IPS-15b (cell line): ENCODE data around the gene KRT4.
"Not testable (repeated sequence)": the region's sequence is repeated elsewhere in the genome, so short reads cannot be mapped to it uniquely, and the experiment has no call there.

Source experiments
- H3K27me3 ChIP-seq: one replicate; pipeline ENCODE4 v1.6.1; 2013; ENCODE audit warnings: low read length; ENCODE audit not compliant: control insufficient read depth, insufficient read depth
- H3K36me3 ChIP-seq: one replicate; pipeline ENCODE4 v1.6.1; 2013; ENCODE audit warnings: low read length; ENCODE audit not compliant: control insufficient read depth, insufficient read depth
- H3K4me1 ChIP-seq: one replicate; pipeline ENCODE4 v1.6.1; 2013; ENCODE audit warnings: mild to moderate bottlenecking, low read length; ENCODE audit not compliant: control insufficient read depth, insufficient read depth
- H3K4me3 ChIP-seq: one replicate; pipeline ENCODE4 v1.5.1; 2013; ENCODE audit warnings: low read depth, low read length
- H3K9ac ChIP-seq: one replicate; pipeline ENCODE4 v1.6.1; 2013; ENCODE audit warnings: low read depth, mild to moderate bottlenecking, low read length
- H3K9me3 ChIP-seq: one replicate; pipeline ENCODE4 v1.6.1; 2013; ENCODE audit warnings: mild to moderate bottlenecking, low read length; ENCODE audit not compliant: control insufficient read depth, insufficient read depth

Gene KRT4

GRCh38 chr12:52813885-52814709, at the start of gene KRT4:
Gene KRT4, minus strand, starts transcription at chr12:52814116. Its CDS starts 58 bp downstream, at chr12:52814058.
- Histone ChIP-seq H3K36me3 (no peaks in the 10 kb centered on the region), H3K9ac (no peak within 1 kb of the TSS), H3K4me1 (no peaks in the 10 kb centered on the region), H3K9me3 (no peaks in the 10 kb centered on the region), H3K27me3 (no peaks in the 10 kb centered on the region), H3K4me3 (no peak within 1 kb of the TSS)

DNA sequence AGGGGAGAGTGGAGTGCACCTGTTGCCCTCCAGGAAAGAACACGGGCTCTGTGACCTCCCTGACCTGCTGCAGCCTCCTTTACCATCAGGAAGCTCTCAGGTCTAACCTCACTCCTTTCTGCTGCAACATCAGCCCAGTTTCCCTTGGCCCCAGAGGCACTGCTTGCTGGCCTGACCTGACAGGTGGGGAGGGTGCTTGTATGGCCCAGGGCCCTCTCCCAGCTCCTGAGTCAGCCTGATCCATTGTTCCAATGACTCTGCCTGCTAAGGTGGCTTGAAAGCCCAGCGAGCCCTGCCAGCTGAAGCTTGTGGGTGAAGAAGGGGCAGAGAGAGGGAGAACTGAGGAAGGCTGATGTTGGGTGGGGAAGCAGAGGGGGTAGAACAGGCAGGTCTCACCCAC, 48.1 kb upstream of the KRT4 start:
- no peak overlapping the region for H3K9ac ChIP-seq
- H3K27me3 ChIP-seq, result no peaks in the 10 kb centered on the region
- H3K4me3 ChIP-seq, result no peak overlapping the region

DNA sequence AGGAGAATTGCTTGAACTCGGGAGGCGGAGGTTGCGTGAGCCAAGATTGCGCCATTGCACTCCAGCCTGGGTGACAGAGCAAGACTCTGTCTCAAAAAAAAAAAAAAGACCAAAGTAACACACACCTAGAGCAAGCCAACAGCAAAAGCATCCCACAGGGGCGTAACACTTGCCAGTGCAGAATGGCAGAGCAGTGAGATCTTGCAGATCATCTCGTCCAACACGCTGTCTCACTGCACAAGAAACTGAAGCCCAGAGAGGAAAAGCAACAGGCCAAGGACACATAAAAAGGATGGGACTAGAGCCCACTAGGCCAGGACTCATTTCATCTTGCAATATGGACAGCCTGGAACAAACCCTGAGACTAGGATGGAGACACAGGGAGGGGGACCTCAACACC, 47.6 kb upstream of the KRT4 start:
- Histone ChIP-seq H3K4me1 (no peaks in the 10 kb centered on the region), H3K9ac (no peak overlapping the region), H3K9me3 (no peaks in the 10 kb centered on the region), H3K4me3 (no peak overlapping the region), H3K27me3 (no peaks in the 10 kb centered on the region), H3K36me3 (no peaks in the 10 kb centered on the region)

More for the DNA sequence above, 48.1 kb upstream of the KRT4 start:
- H3K4me1 ChIP-seq, result no peaks in the 10 kb centered on the region
- no peaks in the 10 kb centered on the region for H3K9me3 ChIP-seq
- no peaks in the 10 kb centered on the region for H3K36me3 ChIP-seq

DNA sequence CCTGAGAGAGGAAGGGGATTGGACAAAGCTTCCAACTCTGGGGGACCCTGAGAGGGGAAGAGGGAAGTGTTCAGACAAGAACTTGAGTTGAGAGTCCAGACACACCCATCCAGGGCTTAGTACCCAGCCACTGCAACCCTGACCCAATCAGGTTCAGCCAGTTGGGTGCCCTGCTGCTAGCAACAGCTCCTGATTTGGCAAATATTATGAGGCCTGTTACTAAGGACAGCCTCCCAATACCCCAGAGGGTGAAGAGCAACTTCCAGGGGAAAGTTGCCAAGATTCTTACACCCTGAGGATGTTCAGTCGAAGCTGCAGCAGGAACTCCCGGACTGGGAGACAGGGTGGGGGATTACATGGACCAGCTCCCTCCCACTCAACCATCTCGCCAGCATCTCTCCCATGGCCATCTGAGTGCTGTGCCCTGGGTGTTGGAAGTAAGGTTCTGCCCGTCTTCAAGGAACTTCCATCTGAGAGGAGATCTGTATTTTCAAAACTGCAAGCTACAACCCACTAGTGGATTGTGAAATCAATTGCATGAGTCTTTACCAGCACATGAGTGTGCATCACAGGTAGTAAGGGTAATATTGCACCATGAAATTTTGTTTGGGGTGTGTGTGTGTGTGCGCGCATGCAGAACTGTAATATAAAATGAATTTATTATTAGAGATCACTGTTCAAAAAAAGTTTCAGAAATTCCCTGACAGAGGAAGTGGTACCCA, 46.3 kb upstream of the KRT4 start:
- Histone ChIP-seq H3K4me1 (no peaks in the 10 kb centered on the region), H3K27me3 (no peaks in the 10 kb centered on the region), H3K4me3 (no peak overlapping the region), H3K9ac (no peak overlapping the region), H3K36me3 (no peaks in the 10 kb centered on the region), H3K9me3 (no peaks in the 10 kb centered on the region)

GRCh38 chr12:52857500-52857899, 43.6 kb upstream of the KRT4 start:
- no peak overlapping the region for H3K4me3 ChIP-seq
- H3K36me3 ChIP-seq, result no peaks in the 10 kb centered on the region
- H3K9ac ChIP-seq, result no peak overlapping the region
- H3K4me1 ChIP-seq, result no peaks in the 10 kb centered on the region
- H3K9me3 ChIP-seq, result no peaks in the 10 kb centered on the region
- H3K27me3 ChIP-seq, result no peaks in the 10 kb centered on the region

DNA sequence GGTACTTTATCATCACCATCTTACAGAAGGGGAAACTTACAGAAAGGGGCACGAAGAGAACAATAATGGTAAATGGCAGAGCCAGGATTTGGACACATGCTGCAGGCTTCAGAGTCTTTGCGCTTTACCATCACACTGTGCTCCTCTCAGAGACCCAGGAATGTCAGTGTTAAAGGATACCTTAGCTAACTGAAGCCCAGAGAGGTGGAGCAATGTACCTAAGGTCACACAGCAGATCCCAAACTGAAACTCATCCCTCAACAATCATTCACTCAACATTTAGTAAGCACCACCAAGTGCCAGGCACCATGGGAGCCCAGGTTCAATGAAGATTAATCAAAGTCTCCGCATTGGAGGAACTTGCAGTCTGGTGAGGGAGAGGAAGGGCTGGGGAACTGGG, 42.9 kb upstream of the KRT4 start:
- no peak overlapping the region for H3K4me3 ChIP-seq
- no peaks in the 10 kb centered on the region for H3K9me3 ChIP-seq
- H3K36me3 ChIP-seq, result no peaks in the 10 kb centered on the region
- H3K9ac ChIP-seq, result no peak overlapping the region
- H3K4me1 ChIP-seq, result no peaks in the 10 kb centered on the region
- no peaks in the 10 kb centered on the region for H3K27me3 ChIP-seq

GRCh38 chr12:52856077-52856476, 42.2 kb upstream of the KRT4 start:
- not testable (repeated sequence) for H3K4me1 ChIP-seq, H3K9ac ChIP-seq, H3K36me3 ChIP-seq, H3K9me3 ChIP-seq, H3K27me3 ChIP-seq, H3K4me3 ChIP-seq

DNA sequence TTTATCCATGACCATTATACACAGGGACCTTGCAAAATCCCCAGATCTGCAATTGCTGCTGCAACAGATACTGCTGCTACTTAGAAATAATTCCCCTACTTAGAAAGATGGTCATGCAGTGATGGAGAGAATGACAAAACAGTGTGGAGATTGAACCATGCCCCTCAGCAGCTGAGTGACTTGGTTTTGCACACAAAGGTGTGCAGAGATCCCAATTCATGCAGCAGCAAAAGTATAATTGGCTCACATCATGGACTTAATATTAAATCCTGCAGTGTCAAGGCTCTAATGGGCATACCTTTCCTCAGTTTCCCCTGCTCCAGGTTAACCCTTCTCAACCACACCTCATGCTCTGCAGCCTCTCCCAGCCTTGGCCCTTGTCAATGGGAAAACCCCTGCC, 37.9 kb upstream of the KRT4 start:
- Histone ChIP-seq H3K4me1 (no peaks in the 10 kb centered on the region), H3K9ac (no peak overlapping the region), H3K27me3 (no peaks in the 10 kb centered on the region), H3K9me3 (no peaks in the 10 kb centered on the region), H3K4me3 (no peak overlapping the region), H3K36me3 (no peaks in the 10 kb centered on the region)

DNA sequence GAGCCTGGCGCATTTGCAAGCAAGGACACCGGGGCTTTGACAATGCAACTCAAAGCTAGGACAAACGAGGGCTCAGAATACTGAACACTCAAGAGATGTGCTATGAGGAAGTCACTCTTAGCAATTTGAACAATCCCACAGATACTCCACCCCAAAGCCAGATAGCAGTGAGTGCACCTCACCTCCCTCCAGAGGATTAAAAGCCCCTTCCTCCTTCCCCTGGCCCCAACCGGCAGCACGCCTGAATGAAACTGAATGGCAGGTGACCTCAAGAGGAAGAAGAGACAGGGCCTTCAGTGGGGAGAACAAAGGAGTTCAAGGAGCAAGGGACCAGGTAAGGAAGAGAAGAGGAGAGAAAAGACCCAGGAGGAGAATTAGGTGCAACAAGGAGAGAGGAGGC, 36.8 kb upstream of the KRT4 start:
- no peak overlapping the region for H3K9ac ChIP-seq
- H3K4me1 ChIP-seq, result no peaks in the 10 kb centered on the region
- H3K9me3 ChIP-seq, result no peaks in the 10 kb centered on the region
- H3K36me3 ChIP-seq, result no peaks in the 10 kb centered on the region
- H3K27me3 ChIP-seq, result no peaks in the 10 kb centered on the region
- H3K4me3 ChIP-seq, result no peak overlapping the region

- H3K4me1 ChIP-seq, result no peaks in the 10 kb centered on the region
- H3K36me3 ChIP-seq, result no peaks in the 10 kb centered on the region
- no peak overlapping the region for H3K4me3 ChIP-seq
- H3K9ac ChIP-seq, result no peak overlapping the region
- H3K9me3 ChIP-seq, result no peaks in the 10 kb centered on the region
- H3K27me3 ChIP-seq, result no peaks in the 10 kb centered on the region
Observed at GRCh38 chr12:52849511-52849910, 35.6 kb upstream of the KRT4 start.

GRCh38 chr12:52848661-52849255, 34.8 kb upstream of the KRT4 start, which contains the start of gene KRT78:
Gene KRT78, minus strand, starts transcription at chr12:52848994. Its CDS starts 64 bp downstream, at chr12:52848930.
- H3K4me3 ChIP-seq, result no peak within 1 kb of the TSS

More at GRCh38 chr12:52848661-52849255, 34.8 kb upstream of the KRT4 start, which contains the start of gene KRT78:
- Histone ChIP-seq H3K36me3 (no peaks in the 10 kb centered on the region), H3K9me3 (no peaks in the 10 kb centered on the region), H3K4me1 (no peaks in the 10 kb centered on the region), H3K9ac (no peak within 1 kb of the TSS), H3K27me3 (no peaks in the 10 kb centered on the region)
